ENCODE measurements around the gene MKLN1.

DNA sequence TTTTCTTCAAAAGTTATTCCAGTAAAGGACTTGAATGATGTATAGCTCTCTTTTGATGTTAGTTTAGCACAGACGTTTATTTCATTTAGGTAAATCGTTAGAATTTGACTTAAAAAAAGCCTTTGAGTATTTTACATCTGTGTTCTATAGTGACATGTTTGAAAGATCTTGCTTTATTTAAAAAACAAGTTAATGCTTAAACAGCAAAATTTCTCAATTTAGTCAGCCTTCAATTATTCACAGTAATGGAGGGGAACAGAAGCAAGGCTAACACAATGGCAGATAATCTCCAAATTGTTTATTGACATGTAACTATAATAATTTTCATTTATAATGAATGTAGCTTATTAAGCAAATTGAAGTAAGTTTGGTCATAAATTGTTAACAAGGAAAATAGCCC is 63.5 kb downstream of the MKLN1 start:
- TF ChIP-seq, protein P1, sequence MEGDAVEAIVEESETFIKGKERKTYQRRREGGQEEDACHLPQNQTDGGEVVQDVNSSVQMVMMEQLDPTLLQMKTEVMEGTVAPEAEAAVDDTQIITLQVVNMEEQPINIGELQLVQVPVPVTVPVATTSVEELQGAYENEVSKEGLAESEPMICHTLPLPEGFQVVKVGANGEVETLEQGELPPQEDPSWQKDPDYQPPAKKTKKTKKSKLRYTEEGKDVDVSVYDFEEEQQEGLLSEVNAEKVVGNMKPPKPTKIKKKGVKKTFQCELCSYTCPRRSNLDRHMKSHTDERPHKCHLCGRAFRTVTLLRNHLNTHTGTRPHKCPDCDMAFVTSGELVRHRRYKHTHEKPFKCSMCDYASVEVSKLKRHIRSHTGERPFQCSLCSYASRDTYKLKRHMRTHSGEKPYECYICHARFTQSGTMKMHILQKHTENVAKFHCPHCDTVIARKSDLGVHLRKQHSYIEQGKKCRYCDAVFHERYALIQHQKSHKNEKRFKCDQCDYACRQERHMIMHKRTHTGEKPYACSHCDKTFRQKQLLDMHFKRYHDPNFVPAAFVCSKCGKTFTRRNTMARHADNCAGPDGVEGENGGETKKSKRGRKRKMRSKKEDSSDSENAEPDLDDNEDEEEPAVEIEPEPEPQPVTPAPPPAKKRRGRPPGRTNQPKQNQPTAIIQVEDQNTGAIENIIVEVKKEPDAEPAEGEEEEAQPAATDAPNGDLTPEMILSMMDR (IDR thresholded peaks at IDR 0.05): no peak
- no peak for TF ChIP-seq POLR2A (IDR thresholded peaks at IDR 0.05)
- no peak for TF ChIP-seq POLR2AphosphoS5 (IDR thresholded peaks at IDR 0.05)
